ENCODE data around the gene SH3BP5L.
"Not testable (repeated sequence)": the region's sequence is repeated elsewhere in the genome, so short reads cannot be mapped to it uniquely, and the experiment has no call there.

Gene SH3BP5L

DNA sequence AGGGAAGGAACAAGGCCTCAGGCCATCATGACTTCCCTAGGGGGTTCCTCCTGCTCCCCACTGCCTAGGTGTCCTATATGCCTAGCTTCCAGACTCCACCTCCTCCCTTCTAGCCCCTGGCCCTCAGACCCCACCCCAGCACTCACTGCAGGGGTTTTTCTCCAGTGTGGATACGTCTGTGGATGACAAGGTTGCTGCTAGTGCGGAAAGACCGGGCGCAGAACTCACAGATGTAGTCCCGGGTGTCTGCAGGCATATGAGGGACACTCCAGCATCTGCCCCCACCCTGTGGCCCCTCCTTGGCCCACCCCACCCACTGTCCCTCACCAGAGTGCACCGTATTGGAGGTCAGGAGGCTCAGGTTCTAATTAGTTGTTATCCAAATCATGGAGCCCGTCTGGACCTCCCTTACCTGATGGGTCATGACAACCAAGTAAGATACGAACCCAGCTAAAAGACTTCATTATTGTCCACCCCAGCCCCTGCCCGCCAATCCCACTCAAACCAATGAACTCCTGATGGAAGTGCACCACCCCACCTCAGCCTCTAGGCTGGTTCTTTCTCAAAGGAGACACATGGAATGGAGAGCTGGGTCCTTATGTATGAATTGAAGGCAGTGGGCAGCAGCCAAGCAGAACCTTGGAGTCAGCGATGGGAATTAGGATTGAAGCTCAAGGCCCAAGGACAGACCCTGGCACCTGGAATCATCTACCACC, 25.0 kb upstream of the SH3BP5L start:
- no peak for DNase-seq

DNA sequence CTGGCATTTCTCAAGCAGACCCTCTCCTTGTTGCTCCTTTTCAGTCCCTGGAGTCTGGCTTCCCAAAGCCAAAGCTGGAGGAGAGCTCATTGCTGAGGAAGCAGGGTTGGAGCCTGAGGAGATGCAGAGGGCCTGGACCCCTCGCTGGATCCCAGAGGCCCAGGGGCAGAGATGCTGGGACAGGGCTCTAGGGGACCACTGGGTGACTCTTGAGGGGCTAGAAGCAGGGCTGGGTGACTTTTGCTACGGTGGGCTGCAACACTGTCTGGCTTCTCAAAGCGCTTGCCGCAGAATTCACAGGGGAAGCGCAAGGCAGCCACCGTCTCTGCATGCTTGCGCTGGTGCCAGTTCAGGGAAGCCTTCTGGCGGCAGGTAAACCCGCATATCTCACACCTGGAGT, 24.4 kb upstream of the SH3BP5L start:
- DNase-seq, result no peak

DNA sequence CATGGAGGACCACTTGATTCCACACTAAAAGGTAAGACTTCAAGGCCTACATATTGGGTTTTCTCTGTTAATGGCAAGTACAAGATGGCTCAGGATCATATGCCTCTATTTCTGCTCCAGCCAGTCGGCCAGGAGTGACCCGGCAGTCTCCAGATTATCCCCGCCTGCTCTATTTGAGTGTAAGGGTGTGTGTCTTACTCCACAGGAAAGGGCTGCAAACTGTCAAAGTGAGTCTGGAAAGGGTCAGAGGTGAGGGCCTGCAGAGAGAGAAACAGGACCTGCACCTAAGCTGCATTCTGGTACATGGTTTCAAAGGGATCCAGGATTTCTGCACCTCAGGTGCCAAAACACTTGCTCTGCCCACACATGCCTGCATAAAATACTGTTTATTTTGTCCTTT, 23.9 kb upstream of the SH3BP5L start:
- no peak for DNase-seq

DNA sequence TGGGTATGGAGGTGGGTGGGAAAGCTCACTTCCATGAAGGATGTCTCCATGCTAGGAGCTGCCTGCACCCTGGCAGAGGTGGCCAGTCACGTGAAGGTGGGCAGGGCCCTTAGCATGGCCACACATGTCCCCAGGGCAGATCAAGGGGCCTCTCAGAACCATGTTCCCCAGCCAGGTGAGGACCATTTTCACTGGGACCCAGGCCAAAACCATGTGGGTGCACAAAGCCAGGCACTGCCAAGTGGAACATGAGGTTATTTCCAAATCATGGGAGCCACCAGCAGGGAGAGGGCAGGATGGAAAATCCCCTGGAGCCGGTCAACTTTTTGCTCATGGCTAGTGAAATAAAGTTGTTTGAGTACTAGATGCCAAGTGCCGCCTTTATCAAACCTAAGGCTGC, 23.4 kb upstream of the SH3BP5L start:
- DNase-seq, result no peak

DNA sequence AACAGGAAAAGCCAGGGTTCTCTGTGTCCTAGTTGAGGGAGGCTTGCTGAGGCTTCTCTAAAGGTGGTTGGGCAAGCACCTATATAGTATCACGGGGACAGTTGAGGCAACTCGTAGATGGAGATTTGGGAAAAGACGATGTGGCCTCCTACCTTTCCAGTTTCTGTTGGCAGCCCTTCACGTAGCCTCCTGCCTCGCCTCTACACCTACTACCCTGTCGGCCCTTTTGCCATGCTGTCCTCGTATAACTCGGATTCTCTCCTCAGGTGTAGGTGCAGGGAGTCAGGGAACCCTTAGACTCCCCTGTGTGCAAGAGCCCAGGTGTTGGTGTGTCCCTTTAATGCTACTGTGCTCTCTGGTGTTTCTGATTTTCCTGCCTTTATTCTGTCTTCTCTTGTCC, 22.9 kb upstream of the SH3BP5L start:
- DNase-seq, result no peak

DNA sequence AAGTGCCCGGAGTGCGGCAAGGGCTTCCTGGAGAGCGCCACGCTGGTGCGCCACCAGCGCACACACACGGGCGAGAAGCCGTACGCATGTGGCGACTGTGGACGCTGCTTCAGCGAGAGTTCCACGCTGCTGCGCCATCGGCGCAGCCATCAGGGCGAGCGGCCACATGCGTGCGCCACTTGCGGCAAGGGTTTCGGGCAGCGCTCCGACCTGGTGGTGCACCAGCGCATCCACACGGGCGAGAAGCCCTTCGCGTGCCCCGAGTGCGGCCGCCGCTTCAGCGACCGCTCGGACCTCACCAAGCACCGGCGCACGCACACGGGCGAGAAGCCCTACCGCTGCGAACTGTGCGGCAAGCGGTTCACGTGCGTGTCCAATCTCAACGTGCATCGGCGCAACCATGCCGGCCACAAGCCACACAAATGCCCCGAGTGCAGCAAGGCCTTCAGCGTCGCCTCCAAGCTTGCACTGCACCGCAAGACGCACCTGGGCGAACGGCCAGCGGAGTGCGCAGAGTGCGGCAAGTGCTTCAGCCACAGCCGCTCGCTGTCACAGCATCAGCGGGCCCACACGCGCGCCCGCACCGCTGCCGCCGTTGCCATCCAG, 22.3 kb upstream of the SH3BP5L start:
- DNase-seq, result no peak

DNA sequence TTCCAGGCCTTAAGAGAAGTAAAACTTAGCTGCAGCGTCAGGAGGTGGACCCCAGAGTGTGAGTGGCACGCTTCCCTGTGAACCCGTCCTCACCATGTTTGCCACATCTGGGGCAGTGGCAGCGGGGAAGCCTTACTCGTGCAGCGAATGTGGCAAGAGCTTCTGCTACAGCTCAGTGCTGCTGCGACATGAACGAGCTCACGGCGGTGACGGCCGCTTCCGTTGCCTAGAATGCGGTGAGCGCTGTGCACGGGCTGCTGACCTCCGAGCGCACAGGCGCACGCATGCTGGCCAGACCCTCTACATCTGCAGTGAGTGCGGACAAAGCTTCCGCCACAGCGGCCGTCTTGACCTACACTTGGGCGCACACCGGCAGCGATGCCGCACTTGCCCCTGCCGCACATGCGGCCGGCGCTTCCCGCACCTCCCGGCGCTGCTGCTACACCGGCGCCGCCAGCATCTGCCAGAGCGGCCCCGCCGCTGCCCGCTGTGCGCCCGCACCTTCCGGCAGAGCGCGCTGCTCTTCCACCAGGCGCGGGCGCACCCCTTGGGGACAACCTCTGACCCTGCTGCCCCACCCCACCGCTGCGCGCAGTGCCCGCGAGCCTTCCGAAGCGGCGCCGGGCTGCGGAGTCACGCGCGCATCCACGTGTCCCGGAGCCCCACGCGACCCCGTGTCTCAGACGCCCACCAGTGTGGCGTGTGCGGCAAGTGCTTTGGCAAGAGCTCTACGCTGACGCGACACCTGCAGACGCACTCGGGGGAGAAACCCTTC, 21.7 kb upstream of the SH3BP5L start:
- DNase-seq, result no peak

DNA sequence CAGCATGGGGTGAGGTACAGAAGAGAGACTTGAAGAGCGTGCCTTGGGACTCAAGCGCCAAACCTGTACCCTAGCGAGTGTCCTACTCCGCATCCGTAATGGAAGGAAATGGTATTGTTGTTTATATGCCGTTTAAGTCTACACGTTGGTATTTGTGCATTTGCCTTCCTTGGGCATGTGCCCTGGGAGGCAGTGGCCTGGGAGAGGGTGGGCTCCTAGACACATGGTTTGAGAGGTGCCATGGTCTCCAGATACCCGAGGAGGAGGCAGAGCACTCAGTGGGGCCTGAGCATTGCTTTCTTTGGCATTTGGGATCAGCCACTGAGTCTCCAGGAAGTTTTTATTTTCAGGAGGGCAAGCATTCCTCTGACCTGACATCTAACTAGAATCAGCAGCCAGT, 18.8 kb upstream of the SH3BP5L start:
- DNase-seq, result no peak

DNA sequence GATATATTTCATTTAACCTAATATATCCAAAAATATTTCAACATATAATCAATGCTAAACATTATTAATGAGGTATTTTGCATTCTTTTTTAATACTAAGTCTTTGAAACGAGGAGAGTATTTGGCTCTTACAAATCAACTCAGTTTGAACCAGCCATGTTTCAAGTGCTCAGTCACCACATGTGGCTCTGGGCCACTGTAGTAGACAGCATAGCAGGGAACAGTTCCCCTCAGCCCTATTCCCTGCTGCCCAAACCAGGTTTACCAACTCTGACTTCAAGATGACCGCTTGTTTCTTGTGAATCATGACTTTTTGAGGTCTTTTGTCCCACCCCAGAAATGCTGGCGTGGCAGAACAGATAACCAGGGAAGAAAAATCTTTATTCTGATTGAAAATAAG, 18.0 kb upstream of the SH3BP5L start:
- no peak for DNase-seq

DNA sequence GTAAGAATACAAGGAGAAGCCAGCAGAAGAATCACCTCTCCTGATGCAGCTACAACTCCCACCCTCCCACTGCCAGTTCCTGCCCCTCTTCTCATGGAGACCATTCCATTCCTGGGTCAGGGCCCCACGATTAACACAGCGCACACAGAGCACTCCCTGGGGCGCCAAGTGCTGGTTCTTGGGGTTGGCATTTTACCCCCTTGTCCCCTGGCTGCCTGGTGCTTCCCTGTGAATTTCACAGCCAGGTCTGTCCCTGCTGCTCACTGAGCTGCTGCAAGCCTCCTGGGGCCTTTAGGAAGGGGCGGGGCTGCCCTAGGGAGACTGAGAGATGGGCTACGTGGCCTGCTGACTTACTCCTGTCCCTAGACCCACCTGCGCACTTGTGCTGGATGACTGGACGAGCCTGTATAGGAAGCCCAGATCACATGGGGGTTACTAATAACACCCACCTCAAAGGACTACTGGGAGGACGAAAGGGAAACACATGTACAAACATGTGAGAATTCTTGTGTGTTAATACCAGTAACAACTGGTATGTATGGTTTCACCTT, 17.1 kb upstream of the SH3BP5L start:
- no peak for DNase-seq

DNA sequence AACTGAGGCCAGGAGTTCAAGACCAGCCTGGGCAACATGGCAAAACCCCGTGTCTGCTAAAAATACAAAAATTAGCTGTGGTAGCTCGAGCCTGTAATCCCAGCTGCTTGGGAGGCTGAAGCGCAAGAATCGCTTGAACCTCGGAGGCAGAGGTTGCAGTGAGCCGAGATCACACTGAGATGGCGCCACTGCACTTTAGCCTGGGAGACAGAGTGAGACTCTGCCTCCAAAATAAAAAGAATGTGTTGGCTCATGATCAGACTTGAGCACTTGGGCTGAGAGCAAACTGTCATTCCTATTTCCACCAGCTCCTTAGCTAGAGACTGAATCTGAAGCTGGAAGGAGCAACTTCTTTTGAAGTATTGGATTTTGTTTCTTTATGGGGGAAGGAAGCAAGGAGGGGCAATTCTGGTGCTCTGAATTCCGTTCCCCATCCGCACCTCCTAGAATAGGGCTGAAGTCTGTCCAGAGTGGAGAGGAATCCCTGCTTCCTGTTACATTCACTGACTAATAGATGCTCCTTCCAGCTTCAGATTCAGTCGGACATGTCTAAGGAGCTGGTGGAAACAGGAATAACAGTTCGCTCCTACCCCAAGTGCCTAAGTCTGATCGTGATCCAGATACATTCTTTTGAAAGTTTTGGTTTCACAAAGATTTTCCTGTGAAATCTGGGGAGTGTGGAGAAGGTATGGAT, 16.1 kb upstream of the SH3BP5L start:
- peak; percentile 21 for DNase-seq

DNA sequence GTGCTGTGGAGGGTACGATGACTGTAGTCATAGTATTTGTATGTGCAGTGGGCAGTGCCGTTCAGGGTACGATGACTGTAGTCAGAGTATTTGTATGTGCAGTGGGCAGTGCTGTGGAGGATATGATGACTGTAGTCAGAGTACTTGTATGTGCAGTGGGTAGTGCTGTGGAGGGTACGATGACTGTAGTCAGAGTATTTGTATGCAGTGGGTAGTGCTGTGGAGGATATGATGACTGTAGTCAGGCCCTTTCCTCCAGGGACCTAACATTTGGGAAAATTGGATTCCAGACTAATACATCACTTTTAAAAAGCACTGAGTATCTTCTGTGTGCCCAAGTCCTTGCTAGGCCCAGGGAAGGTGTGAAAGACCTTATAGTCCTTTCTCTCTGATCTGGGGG, 15.2 kb upstream of the SH3BP5L start:
- no peak for DNase-seq

DNA sequence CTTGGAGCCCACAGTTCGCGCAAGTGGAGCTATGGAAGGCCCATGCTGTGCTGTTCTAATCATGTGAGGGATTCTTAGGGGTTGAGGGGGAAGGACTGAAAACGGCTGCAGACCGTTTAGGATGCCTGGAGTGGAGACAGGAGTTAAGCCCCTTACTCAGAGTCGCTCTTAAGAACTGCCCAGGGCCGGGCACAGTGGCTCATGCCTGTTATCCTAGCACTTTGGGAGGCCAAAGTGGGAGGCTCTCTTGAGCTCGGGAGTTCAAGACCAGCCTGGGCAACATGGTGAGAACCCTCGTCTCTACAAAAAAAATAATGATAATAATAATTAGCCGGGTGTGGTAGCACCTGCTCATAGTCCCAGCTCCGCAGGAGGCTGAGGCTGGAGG, 13.4 kb upstream of the SH3BP5L start:
- DNase-seq, result no peak

DNA sequence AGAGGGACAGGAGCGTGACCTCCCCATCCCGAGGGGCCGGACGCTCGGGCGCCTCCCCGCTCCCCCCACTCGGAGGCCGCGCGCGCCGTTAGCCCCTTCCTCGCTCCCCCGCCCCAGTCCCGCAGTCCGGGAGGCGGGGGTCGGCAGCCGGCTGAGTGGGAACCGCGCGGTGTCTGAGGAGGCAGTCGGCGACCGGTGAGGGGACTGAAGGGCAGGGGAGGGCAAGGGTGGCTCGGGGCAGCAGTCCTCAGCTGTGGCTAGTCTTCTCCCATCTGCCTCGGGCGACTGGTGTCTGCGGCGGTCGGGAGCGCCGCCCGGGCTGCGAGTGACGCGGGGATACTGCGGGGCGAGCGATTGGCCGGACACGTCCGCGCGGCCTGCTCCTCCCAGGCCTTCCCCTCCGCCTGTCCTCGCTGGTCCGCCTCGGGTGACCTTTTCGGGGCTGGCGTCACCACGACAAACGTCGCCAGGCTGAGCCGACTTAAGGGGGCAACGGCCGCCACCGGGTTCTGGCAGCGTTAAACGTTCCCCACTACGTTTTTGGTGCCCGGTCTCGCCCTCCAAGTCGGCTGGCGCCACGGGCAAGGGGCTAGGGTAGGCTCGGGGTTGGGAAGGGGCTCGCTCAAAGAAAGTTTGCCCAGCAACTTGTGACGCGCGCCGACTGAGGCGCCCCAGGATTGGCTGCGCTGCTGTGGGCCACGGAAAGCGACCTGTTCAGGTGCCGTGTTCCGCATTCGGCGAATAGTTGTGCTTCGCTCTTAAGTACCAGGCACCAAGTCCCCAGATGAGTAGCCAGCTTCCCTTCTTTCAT, 12.8 kb upstream of the SH3BP5L start:
- peak; percentile 83 for DNase-seq

DNA sequence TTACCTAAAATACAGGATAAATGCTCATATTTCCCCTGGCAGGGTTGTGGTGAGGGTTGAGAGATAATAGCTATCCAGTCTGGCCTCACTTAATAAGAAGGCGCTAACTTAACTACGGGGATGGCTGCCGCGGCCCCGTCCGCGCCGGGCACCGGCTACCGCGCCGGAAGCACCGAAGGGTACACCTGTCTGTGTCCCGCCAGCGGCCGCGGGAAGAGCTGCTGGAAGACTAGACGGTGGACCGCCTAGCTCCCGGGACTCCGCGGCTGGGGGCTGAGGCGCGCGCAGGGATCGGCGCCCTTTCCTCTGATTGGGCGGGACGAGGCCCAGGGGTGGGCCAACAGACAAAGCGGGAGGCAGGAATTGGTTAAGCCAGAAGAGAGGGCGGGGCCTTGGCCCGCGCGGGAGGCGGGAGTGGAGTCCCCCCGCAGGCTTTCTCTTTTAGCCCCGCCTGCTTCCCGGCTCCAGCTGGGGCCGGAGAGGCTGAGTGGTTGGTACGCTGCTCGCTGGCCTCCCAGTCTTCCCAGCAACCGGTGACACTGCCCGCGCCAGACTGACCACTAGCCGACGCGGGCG, 12.2 kb upstream of the SH3BP5L start, which contains the start of gene ZNF672:
Gene ZNF672, plus strand, starts transcription at position 444 of the 576 bp plus-strand sequence. CDS start 9,051 bp downstream, outside the sequence.
- peak; percentile 91 for DNase-seq

DNA sequence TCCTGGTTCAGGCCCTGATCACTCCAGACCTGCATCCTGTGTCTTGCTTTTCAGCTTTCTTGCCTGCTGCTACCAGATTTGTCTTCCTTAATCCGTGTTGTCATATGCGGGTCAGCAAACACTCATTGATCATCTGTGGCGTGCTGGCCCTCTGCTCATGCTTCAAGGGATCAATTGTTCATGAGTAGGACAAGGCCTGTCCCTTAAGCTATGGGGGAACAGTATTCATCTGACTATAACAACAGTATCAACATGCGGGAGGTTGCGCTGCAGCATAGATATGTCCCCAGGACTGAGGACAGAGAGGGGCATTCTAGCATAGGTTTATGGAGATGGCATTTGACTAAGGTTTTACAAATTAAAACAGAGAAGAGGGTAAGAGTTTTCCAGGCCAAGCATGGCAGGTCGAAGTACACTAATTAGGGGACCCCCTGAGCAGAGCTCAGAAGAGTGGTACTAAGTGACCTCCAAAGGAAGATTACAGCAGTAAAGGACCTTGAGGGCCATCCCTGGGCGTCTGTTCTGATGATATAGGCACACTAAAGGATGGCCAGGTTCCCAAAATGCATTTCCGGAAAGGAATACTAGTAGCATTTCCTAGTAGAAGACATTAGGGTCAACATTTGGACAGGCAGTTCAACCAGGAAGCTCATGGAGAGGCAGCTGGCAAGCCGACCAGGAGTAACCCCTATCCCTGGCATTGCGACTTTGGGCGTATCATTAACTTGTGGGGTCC, 11.5 kb upstream of the SH3BP5L start:
- no peak for DNase-seq

DNA sequence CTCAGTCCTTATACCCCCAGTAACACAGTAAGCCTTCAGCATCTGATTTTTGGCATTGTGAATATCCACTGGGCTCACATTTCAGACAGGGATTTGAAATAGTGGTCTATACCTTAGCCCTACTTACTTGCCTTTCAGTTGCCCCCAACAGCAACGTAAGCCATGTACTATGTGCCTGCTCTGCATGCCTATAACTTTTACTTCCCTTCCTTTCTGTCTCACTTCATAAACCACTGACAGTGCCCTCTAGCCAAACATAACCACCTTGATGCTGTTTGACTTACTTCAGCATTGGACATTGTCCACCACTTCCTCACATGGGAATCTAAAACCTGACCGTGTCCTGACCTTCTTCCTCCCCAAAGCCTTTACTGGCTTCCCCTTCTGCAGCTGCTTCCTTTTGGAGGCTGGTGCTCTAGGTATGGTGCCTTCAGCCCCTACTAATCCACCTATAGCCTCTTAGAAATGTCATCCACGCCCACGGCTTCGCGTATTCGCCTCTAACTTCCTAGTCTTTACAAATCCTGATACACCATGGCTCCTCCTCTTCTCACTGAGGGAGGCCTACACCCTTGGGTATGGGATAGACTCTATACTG, 8.7 kb upstream of the SH3BP5L start:
- DNase-seq, result no peak

DNA sequence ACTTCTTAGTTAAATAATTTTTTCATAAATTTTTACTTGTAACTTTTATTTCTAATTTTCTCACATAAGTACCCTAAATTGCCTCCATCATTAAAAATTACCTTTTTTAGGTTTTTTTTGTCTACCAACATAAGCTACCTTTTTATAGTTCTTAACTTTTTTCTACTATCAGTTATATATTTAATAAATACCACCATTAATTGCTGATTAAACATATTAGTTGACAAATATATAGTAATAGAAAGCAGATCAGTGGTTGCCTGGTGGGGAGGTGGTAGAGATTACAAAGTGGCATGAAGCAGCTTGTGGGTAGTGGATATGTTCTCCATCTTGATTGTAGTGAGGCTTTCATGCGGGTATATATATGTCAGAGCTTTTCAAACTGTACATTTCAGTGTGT, 6.1 kb upstream of the SH3BP5L start:
- DNase-seq, result no peak

DNA sequence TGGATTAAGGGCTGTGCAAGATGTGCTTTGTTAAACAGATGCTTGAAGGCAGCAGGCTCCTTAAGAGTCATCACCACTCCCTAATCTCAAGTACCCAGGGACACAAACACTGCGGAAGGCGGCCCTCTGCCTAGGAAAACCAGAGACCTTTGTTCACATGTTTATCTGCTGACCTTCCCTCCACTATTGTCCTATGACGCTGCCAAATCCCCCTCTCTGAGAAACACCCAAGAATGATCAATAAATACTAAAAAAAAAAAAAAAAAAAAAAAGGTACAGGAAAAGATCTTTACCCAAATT, 5.0 kb upstream of the SH3BP5L start:
- DNase-seq, result not testable (repeated sequence)

DNA sequence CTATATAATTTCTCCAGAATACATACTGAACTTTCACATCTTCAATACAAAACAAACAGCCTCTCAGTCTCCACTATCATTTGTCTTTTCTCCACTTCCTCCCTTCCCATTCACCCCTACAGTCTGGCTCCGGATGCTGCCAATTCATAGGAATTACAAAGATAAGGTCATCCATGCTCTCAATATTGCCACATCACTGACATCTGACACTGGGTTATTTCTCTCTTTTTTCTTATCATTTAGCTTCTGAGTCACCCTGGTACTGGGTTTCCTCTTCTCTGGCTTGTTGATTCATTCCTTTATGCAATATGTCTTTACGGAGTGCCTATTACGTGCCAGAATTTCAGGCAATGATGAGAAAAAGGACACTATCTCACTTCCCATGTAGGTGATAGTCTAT, 3.1 kb upstream of the SH3BP5L start:
- DNase-seq, result no peak

DNA sequence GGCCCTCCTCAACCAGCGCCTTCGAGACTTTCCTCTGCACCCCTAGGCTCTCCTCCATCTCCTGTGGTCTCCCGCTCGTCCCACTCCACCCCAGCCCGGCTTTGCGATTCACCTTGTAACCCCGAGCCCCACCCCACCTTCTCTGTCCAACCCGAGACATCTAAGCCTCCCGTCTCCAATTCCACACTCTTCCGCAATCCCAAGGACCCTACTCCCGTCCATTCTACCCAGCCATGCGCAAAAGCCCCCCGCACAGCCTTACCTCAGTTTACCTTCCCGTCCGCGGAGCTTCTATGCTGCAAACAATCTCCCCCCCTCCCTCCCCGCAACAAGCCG, 174 bp downstream of the SH3BP5L start:
- DNase-seq, result no peak

Data from effector CD4-positive, alpha-beta T cell (primary cell).